GM18858 (cell line): ENCODE data around the gene BUD23.
A peak's percentile ranks its signal among the peaks of the same experiment; 100 is the strongest.
"Not testable (repeated sequence)": the region's sequence is repeated elsewhere in the genome, so short reads cannot be mapped to it uniquely, and the experiment has no call there.

Experiments used
- ATAC-seq: cut with Tn5 transposase; IDR thresholded peaks from one replicate; pipeline ENCODE4 v1.9.1; 2021; ENCODE audit not compliant: unreplicated experiment

The BUD23 gene

DNA sequence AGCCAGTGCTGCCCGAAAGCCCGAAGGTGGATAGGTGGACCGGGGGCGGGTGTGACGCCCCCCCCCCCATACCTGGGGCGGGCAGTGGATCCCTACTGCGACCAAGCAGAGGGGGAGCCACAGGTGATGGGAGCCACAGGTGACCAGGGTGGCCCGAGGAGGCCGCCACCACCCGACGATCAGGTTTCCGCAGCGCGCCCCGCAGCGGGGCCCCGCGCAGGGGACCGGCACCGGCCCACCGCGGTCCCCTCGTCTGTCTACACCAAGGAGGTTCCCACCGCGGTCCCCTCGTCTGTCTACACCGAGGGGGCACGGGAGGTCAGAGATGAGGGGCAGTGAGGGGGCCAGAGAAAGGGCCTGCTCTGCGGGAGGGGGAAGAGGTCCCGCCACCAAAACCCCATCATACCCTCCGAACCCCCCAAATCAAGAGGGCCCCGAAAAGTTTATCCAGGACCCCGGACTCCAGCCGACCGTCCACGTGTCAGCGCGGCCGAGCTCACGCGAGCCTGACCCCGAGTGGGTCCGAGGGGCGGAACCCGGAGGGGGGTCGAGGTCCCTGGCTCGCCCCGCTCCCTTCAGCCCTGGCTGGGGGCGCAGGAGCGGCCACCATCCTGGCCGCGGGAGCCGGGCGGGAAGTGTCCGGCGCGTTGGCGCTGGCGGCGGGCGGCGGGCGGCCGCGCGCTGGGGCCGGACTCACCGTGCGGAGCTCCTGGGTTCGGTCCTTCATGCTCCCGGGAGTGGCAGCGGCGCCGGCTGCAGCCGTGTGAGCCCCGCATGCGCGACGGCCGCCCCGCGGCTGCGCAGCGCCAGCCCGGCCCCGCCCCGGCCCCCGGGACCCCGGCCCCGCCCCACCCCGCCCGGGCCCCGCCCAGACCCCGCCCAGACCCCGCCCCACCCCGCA lies 35.8 kb downstream of the BUD23 start, which contains the start of gene STX1A:
Gene STX1A, minus strand, starts transcription at position 765 of the 901 bp plus-strand sequence. Its CDS starts 38 bp downstream, at position 727.
- no peak for ATAC-seq

DNA sequence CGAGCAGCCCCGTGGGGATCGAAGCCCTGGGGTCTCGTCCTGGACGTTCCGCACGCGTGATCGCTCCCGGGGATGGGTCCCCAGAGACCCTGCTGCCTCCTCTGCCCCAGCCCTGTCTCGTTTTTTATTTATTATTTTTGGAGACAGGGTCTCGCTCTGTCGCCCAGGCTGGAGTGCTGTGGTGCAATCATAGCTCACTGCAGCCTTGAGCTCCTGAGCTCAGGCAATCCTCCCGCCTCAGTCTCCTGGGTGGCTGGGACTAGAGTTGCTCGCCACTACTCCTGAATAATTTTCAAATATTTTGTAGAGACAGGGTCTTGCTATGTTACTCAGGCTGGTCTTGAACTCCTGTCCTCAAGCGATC lies 36.4 kb downstream of the BUD23 start:
- ATAC-seq, result no peak

DNA sequence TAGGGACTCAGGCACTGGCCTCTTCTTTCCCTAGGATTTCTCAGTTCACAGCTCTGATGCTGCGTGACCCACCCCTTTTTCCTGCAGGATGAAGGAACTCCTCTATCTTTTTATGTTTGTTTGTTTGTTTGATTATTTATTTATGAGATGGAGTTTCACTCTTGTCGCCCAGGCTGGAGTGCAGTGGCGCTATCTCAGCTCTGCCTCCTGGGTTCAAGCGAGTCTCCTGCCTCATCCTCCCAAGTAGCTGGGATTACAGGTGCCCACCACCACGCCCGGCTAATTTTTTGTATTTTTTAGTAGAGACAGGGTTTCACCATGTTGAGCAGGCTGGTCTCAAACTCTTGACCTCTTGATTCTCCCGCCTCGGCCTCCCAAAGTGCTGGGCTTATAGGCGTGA lies 37.0 kb downstream of the BUD23 start:
- not testable (repeated sequence) for ATAC-seq

DNA sequence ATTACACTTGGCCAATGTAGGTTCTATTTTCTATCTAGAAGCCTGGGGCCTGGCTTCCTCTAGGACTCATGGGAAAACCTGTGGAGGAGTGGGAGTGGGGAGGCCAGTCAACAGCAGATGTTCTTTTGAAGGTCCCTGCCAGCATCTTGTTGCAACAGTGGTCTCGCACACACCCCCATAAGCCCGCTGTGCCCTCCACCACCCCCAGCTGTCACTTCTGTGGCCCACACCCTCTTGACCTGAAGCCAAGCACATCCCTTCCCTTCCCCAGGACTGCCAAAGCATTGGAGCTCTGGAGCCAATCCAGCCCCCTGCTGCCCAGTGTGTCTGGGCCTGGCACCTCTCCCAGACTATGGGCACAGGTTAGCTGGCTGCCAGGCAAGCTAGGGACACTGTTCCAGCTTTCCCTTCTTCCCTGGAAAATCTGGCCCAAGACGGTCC lies 38.0 kb downstream of the BUD23 start:
- no peak for ATAC-seq

DNA sequence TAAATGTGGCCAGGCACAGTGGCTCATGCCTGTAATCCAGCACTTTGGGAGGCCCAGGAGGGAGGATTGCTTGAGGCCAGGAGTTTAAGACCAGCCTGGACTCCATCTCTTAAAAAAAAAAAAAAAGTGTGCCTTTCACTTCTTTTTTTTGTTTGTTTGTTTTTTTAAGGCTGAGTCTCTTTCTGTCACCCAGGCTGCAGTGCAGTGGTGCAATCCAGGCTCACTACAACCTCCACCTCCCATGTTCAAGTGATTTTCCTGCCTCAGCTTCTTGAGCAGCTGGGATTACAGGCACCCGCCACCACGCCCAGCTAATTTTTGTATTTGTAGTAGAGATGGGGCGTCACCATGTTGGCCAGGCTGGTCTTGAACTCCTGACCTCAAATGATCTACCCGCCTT lies 38.8 kb downstream of the BUD23 start:
- not testable (repeated sequence) for ATAC-seq

DNA sequence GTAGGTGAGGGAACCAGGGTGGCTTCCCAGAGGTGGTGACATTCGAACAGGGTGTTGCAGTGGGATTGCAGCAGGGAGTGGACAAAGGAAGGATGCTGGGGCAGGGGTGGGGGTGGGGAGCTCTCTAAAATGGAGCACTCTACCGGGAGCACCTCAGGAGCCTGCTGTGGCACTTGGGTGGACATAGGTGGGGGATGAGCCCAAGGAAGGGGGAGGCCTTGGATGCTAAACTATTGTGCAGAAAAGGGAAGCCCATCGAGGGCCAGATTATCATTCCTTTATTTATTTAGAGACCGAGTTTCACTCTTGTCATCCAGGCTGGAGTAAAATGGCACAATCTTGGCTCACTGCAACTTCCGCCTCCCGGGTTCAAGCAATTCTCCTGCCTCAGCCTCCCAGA lies 39.4 kb downstream of the BUD23 start:
- ATAC-seq, result no peak

DNA sequence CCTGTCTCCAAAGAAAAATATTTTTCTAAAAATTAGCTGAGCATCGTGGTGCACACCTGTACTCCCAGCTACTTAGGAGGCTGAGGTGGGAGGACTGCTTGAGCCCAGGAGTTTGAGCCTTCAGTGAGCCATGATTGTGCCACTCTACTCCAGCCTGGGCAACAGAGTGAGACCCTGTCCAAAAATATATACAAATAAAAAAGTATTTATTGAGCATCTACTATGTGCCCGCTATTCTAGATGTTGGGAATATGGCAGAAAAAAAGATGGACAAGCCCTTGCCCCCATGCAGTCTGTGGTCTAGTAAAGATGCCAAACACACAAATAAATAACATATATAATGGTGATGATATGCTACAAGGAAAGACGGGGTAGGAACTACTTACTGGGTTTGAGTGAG lies 40.4 kb downstream of the BUD23 start:
- no peak for ATAC-seq

DNA sequence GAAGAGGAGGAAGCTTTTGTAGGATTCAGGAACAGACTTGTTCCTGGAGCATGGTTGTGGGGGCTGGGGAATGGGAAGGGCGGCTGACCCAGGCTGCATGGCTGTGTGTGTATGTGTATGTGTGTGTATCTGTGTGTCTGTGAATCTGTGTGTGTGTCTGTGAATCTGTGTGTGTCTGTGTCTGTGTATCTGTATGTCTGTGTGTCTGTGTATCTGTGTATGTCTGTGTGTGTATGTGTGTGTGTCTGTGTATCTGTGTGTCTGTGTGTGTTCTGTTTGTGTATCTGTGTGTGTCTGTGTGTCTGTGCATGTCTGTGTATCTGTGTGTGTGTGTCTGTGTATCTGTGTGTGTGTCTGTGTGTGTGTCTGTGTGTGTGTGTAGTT lies 42.7 kb downstream of the BUD23 start:
- no peak for ATAC-seq

DNA sequence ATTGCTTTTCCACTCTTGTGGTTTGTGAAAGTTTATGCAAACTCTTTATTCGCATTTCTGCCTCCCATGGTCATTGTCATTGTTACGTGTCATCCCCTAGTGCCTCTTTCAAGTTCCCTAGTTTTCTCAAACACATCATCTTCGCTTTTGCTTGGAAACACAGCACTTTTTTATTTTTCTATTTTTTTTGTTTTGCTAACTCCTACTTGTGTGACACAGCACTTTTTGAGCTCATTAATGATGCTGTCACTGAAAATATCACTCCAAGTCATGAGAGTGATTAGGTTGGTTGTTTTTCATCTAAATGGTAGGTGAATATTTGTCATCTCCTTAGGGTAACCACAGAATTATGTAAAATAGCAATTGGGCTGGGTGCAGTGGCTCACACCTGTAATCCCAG lies 44.6 kb downstream of the BUD23 start:
- no peak for ATAC-seq

DNA sequence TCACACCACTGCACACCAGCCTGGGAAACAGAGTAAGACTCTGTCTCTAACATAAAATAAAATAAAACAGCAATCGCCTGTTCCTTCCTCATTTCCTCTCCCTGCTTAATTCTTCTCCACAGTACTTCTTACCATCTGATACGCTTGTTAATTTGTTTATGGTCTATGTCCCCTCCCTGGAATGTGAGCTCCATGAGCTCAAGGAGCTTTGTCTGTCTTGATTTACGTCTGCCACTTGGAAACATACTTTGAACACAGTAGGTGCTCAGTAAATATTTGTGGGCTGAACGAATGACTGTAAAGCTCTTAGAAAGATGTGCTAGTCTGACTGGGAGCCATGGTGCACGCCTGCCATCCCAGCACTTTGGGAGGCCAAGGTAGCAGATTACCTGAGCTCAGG lies 45.2 kb downstream of the BUD23 start:
- no peak for ATAC-seq

DNA sequence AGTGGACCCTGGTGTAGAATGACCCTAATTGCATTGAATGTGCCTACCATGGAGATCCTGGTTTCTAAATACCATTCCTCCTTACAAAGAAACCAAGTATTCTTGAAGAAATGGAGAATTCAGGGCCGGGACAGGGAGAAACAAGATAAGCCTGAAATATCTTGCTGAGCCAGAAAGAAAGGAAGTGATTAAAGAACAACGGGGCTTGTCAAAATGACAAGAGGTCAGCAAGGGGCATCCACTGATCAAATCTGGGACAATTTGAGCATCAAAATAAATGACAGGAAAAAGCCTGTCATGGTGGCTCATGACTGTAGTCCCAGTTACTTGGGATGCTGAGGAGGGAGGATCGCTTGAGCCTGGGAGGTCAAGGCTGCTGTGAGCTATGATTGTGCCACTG lies 47.1 kb downstream of the BUD23 start:
- ATAC-seq, result no peak

DNA sequence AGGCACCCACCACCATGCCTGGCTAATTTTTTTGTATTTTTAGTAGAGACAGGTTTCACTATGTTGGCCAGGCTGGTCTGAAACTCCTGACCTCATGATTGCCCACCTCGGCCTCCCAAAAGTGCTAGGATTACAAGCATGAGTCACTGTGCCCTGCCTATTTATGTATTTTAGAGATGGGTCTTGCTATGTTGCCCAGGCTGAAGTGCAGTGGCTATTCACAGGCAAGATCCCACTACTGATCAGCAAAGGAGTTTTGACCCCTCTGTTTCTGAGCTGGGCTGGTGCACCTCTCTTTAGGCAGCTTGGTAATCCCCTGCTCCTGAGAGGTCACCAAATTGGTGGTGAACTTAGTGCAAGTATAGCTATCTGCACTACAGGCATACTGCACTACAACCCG lies 49.0 kb downstream of the BUD23 start:
- ATAC-seq, result no peak

DNA sequence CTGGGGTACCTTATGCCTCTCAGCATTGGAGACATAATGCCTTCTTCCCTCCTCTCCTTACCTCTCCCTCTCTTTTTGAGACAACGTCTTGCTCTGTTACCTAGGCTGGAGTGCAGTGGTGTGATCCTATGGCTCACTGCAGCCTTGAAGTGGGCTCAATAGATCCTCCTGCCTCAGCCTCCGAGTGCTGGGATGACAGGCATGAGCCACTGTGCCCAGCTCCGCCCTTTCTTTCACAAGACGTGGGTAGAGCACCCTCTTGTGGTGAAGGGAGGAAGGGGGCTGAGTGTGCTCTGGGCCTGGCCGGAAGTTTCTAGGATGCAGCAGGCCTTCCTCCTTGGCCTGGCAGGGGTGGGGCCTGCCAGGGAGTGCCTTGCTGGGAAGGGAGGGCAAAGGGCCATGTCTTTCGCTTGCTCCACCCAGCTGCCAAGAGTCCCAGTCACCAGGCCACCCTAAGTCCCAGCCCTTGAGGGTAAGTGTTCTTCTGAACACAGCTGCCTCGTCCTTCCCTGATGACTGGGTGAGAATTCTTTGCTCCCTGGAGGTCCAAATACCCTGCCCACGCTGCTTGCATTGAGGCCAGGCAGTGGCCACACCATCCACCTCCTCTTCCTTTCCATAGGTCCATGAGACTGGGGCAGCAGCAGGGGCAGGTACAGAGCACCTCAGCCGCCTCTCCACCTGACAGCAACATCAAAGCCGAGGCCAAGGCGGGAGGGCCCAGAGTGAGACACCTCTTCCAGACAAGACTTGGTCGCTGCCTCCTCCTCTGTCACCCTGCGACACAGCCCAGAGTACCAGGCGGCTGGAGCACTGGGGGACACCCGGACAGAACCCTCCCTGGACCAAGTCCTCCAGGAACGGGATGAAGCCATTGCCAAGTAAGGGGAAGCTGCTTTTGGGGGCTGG lies 51.5 kb downstream of the BUD23 start:
- ATAC-seq, result no peak

DNA sequence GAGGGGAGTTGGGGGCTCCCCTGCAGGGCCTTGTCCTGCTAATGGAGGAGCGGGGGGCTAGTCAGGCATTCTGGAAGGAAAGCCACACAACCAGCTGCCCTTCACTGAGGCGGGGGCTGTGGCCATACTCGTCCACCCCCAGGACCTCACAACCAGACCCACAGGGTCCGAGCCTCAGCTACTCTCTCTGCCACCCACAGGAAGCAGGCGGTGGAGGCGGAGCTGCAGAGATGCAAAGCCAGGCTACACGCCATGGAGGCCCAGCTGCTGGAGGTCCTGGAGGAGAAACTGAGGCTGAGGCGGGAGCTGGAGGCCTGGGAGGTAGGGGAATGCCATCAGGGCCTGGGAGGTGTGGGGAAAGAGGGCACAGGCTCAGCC lies 52.1 kb downstream of the BUD23 start:
- ATAC-seq, result no peak

DNA sequence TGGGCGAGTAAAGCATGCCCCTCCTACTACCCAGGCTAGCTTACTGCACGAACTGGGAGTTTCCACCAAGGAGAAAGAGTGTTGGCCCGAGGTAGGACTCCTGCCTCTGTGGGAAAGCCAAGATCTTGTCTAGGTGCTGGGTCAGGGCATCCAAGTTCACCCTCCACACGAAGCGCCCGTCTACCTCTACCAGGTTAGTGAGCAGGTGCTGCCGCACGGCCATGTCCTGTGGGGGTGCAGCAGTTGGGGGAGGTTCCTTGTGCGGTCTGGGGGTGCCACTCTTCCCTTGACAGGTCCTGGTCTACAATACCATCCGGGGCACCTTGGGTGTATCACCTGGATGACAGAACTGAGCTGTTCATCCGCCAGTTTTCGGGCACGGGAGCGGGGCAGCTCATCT lies 53.5 kb downstream of the BUD23 start:
- ATAC-seq, result no peak

DNA sequence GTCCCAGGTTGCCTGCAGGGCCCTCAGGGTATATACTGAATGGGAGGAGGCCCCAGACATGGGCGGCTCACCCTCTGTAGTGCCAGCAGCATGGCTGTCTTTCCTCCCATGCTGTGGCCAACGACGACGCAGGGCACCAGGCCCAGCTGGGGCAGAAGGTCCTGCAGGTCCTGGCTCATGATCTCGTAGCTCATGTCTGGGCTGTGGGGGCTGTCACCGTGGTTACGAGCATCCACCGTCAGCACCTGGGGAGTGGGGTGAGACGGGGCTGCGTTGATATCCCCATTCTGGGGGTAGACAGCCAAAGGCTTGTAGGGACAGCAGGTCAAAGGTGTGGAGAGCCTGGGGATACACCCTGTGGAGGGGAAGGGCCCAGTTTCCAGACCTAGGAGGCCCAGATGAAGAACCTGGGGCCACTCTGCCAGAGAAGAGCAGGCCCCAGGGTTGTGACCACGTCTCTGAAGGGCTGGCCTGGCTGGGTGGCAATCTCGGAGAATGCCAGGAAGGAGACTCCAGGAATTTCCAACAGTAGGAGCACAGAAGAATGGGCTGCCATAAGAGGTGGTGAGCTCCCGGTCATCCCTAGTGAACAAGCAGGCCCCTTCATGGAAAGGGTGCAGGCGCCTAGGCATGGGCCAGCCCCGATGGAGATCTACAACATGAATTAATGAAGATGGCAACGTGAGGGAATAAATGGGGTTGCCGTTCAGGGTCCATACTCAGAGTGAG lies 54.3 kb downstream of the BUD23 start:
- ATAC-seq, result no peak

DNA sequence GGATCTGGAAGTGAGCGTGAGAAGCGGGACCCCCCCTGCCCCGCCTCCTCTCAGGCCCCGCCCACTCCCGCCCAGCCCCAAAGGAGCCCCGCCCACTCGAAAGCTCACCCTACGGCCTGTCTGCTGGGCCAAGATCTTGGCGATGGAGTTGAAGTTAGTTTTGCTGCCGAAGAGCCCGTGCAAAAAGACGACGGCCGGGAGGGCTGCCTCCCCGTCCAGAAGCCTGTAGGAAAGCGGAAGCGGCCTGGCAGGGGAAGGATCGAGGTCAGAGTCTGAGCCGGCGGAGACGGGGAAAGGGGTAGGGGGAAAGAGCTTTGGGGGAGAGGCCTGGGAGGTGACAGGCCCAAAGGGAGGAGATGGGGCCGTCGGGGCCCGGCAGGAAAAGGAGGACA lies 54.8 kb downstream of the BUD23 start:
- no peak for ATAC-seq

DNA sequence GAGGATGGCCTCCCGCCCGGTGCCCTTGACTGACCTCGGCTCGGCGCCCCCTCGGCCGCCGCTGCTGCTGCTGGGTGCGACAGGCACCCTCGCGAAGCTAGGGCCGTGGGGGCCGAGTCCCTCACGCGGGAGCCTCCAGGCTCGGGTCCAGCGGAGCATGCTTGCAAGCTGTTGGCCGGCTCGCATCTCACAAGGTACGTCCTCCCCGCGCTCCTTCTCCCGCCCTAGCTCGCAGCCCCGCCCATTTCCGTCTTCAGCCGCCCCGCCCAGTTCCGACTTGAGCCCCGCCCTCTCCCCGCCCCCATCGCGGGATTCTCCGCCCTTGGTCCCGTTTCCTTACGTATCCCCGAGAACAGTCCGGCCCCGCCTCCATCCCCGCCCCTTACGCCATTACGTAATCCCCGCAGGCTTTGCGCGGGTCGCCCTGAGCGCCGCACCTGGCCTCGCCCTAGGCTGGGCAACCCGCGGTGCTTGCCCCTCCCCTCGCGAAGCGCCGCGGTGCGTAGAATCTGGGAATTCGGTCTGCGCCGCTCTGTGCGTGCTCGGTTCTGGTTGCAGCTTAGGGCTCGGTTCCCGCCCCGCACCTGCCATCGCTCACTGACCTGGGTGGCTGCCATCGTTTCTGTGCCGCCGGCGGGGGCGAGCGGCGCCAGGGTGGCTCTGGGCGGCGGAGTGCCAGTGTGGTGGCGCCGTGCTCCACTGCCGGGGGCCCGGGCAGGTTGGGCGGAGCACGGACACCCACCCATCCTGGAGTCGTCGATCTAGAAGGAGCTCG lies 55.4 kb downstream of the BUD23 start, which contains the start of gene ABHD11:
Gene ABHD11, minus strand, starts transcription at position 191 of the 775 bp plus-strand sequence. Its CDS starts 32 bp downstream, at position 159.
- peak; percentile 73 for ATAC-seq

DNA sequence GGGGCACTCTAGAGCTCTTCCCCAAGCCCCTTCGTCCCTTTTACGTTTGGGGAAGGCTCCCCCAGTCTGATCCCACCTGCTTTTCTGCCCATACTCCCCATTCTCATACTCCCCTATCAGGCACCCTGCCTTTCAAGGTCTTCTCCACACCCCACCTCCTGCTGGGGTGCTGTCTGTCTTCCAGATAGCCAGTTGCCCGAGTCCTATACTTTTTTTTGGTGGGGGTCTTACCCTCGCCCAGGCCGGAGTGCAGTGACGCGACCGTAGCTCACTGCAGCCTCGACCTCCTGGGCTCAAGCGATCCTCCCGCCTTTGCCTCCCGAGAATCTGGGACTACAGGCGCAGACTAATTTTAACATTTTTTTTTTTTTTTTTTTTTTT lies 56.0 kb downstream of the BUD23 start:
- no peak for ATAC-seq

DNA sequence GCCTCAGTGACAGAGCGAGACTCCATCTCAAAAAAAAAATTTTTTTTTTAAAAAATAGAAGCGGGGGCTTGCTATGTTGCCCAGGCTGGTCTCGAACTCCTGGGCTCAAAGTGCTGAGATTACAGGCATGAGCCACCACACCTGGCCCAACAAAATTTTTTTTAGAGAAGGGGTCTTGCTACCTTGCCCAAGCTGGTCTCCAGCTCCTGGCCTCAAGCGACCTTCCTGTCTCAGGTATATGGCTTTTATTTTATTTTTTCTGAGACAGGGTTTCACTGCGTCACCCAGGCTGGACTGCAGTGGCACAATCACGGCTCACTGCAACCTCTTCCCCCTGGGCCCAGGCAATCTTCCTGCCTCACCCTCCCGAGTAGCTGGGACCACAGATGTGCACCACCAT lies 56.8 kb downstream of the BUD23 start:
- no peak for ATAC-seq
